ENCODE data around the gene ATAD2B.
"Not testable (repeated sequence)": the region's sequence is repeated elsewhere in the genome, so short reads cannot be mapped to it uniquely, and the experiment has no call there.

The ATAD2B gene

GRCh38 chr2:23756593-23757292 is 170.2 kb downstream of the ATAD2B start:
- in situ Hi-C loops (cut with HindIII; ENCODE audit: low sequenced_read_pairs): loop anchor here (5.0 kb wide), 1 partner anchor 119 kb away; no protein-coding TSS in a partner anchor

- in situ Hi-C loops (cut with HindIII; ENCODE audit: low sequenced_read_pairs): loop anchor here (5.0 kb wide), 1 partner anchor 118 kb away; no protein-coding TSS in a partner anchor
Observed at GRCh38 chr2:23754970-23755369, 172.0 kb downstream of the ATAD2B start.

GRCh38 chr2:23753291-23754010 is 173.5 kb downstream of the ATAD2B start:
- in situ Hi-C loops (cut with HindIII; ENCODE audit: low sequenced_read_pairs): no loop called here

- in situ Hi-C loops (cut with HindIII; ENCODE audit: low sequenced_read_pairs): no loop called here
Observed at GRCh38 chr2:23751747-23752265, 175.1 kb downstream of the ATAD2B start.

- in situ Hi-C loops (cut with HindIII; ENCODE audit: low sequenced_read_pairs): loop anchor here (5.0 kb wide), 1 partner anchor 39 kb away; no protein-coding TSS in a partner anchor
Observed at GRCh38 chr2:23746141-23746863, 180.6 kb downstream of the ATAD2B start.

GRCh38 chr2:23745726-23746105 is 181.2 kb downstream of the ATAD2B start:
- in situ Hi-C loops (cut with HindIII; ENCODE audit: low sequenced_read_pairs): loop anchor here (5.0 kb wide), 1 partner anchor 38 kb away; no protein-coding TSS in a partner anchor

GRCh38 chr2:23745068-23745725 is 181.7 kb downstream of the ATAD2B start:
- in situ Hi-C loops (cut with HindIII; ENCODE audit: low sequenced_read_pairs): loop anchor here (5.0 kb wide), 1 partner anchor 38 kb away; no protein-coding TSS in a partner anchor

GRCh38 chr2:23736783-23737182 is 190.1 kb downstream of the ATAD2B start:
- in situ Hi-C loops (cut with HindIII; ENCODE audit: low sequenced_read_pairs): not testable (repeated sequence)

GRCh38 chr2:23734416-23734815 is 192.5 kb downstream of the ATAD2B start:
- in situ Hi-C loops (cut with HindIII; ENCODE audit: low sequenced_read_pairs): no loop called here

GRCh38 chr2:23723029-23723428 is 203.9 kb downstream of the ATAD2B start:
- in situ Hi-C loops (cut with HindIII; ENCODE audit: low sequenced_read_pairs): not testable (repeated sequence)

GRCh38 chr2:23722255-23722654 is 204.7 kb downstream of the ATAD2B start:
- in situ Hi-C loops (cut with HindIII; ENCODE audit: low sequenced_read_pairs): no loop called here

GRCh38 chr2:23721454-23721826 is 205.5 kb downstream of the ATAD2B start:
- in situ Hi-C loops (cut with HindIII; ENCODE audit: low sequenced_read_pairs): no loop called here

GRCh38 chr2:23720705-23721453 is 206.0 kb downstream of the ATAD2B start:
- in situ Hi-C loops (cut with HindIII; ENCODE audit: low sequenced_read_pairs): no loop called here

GRCh38 chr2:23719716-23720115 is 207.2 kb downstream of the ATAD2B start:
- in situ Hi-C loops (cut with HindIII; ENCODE audit: low sequenced_read_pairs): no loop called here

- in situ Hi-C loops (cut with HindIII; ENCODE audit: low sequenced_read_pairs): no loop called here
Observed at GRCh38 chr2:23718931-23719700, 207.8 kb downstream of the ATAD2B start.

GRCh38 chr2:23713351-23713750 is 213.6 kb downstream of the ATAD2B start:
- in situ Hi-C loops (cut with HindIII; ENCODE audit: low sequenced_read_pairs): no loop called here

- in situ Hi-C loops (cut with HindIII; ENCODE audit: low sequenced_read_pairs): no loop called here
Observed at GRCh38 chr2:23712756-23713151, 214.2 kb downstream of the ATAD2B start.

- in situ Hi-C loops (cut with HindIII; ENCODE audit: low sequenced_read_pairs): no loop called here
Observed at GRCh38 chr2:23711979-23712755, 214.8 kb downstream of the ATAD2B start.

All from endothelial cell of hepatic sinusoid (primary cell).